Mammary epithelial cell (primary cell): ENCODE data around the gene UBFD1.
A peak's percentile ranks its signal among the peaks of the same experiment; 100 is the strongest.

ENCODE experiments used
- CTCF ChIP-seq, 2 donors: IDR thresholded peaks in 1 of 2; conservative IDR thresholded peaks in 1 of 2; 2 replicates each; pipeline ENCODE4 v1.5.1; 2011 to 2012; ENCODE audit warnings: inconsistent platforms in 2 of 2, low read length in 2 of 2, mild to moderate bottlenecking in 2 of 2, control low read depth in 1 of 2, low read depth in 1 of 2; ENCODE audit not compliant: insufficient read depth in 1 of 2; ENCODE audit errors: extremely low read depth in 1 of 2
- EZH2 ChIP-seq: IDR thresholded peaks from 2 replicates; pipeline ENCODE4 v1.6.1; 2012; ENCODE audit warnings: low read length, inconsistent platforms, borderline replicate concordance

GRCh38 chr16:23556881-23557778 lies at the start of gene UBFD1, which contains the start of gene EARS2:
- TF ChIP-seq CTCF (conservative IDR thresholded peaks at IDR 0.05 in 1 of 2, IDR thresholded peaks at IDR 0.05 in 1 of 2; ENCODE audit: extremely low read depth in 1 of 2, insufficient read depth in 1 of 2, low read depth in 1 of 2, low read length in 2 of 2) (peak; percentile 75 to 96), EZH2 (no peak)
